Chondrocyte (in vitro differentiated cells): ENCODE measurements around the gene CSNK1G1. TPM values are rescaled to one million over a fixed set of nuclear protein-coding genes. Genes with fewer than 3 reads are reported as not detected.

Experiments used
- DNase-seq: peaks from one replicate; pipeline ENCODE4 v3.0.0; 2021; ENCODE audit warnings: mixed read lengths, low spot score
- H3K27ac Mint-ChIP-seq: one replicate; pipeline ENCODE4 v1.8.0; 2021; ENCODE audit warnings: mild to moderate bottlenecking, moderate library complexity, mixed read lengths; ENCODE audit not compliant: unreplicated experiment
- H3K27me3 Mint-ChIP-seq: 2 replicates; pipeline ENCODE4 v1.8.0; 2021; ENCODE audit warnings: low read depth, mixed read lengths
- H3K36me3 Mint-ChIP-seq: 2 replicates; pipeline ENCODE4 v1.8.0; 2021; ENCODE audit warnings: low read depth, mixed read lengths
- H3K4me1 Mint-ChIP-seq: 2 replicates; pipeline ENCODE4 v1.8.0; 2021; ENCODE audit warnings: low read depth, mild to moderate bottlenecking, mixed read lengths
- H3K4me3 Mint-ChIP-seq: one replicate; pipeline ENCODE4 v1.8.0; 2021; ENCODE audit warnings: mild to moderate bottlenecking, moderate library complexity, mixed read lengths; ENCODE audit not compliant: unreplicated experiment
- H3K9me3 Mint-ChIP-seq: 2 replicates; pipeline ENCODE4 v1.8.0; 2021; ENCODE audit warnings: low read depth, mixed read lengths
- CTCF ChIP-seq: fragments of 200-600 bp; sonication (generic); IDR thresholded peaks from 2 replicates; pipeline ENCODE4 v1.5.0; 2021; ENCODE audit warnings: antibody characterized with exemption, mild to moderate bottlenecking, moderate library complexity
- total RNA-seq: library from RNA; stranded (reverse); gene quantifications from 3 replicates; pipeline ENCODE4 v1.2.1, GENCODE V29; 2021

Gene CSNK1G1
- total RNA-seq, 1 donor from 2014 or later = 20.1 TPM

GRCh38 chr15:64141798-64142512 lies 214.0 kb downstream of the CSNK1G1 start:
- Mint-ChIP-seq H3K27ac (no peak overlapping the region), H3K4me1 (peaks cover 9% of the 10 kb centered on the region), H3K27me3 (no peaks in the 10 kb centered on the region), H3K9me3 (no peaks in the 10 kb centered on the region), H3K4me3 (no peak overlapping the region), H3K36me3 (peaks cover 20% of the 10 kb centered on the region)
- peak; percentile 41 for DNase-seq
- TF ChIP-seq CTCF = no peak

GRCh38 chr15:64138331-64138941 lies 217.5 kb downstream of the CSNK1G1 start:
- no peak overlapping the region for H3K4me3 Mint-ChIP-seq
- no peak for DNase-seq

GRCh38 chr15:64137226-64137833 lies 218.6 kb downstream of the CSNK1G1 start:
- H3K36me3 Mint-ChIP-seq = peaks cover 38% of the 10 kb centered on the region
- H3K27ac Mint-ChIP-seq = no peak overlapping the region
- no peaks in the 10 kb centered on the region for H3K4me1 Mint-ChIP-seq
- no peak for DNase-seq
- TF ChIP-seq CTCF = peak; percentile 7
- no peak overlapping the region for H3K4me3 Mint-ChIP-seq
- H3K9me3 Mint-ChIP-seq = no peaks in the 10 kb centered on the region
- H3K27me3 Mint-ChIP-seq = no peaks in the 10 kb centered on the region

More at GRCh38 chr15:64138331-64138941, 217.5 kb downstream of the CSNK1G1 start:
- Mint-ChIP-seq H3K27me3 (no peaks in the 10 kb centered on the region), H3K9me3 (no peaks in the 10 kb centered on the region), H3K27ac (no peak overlapping the region), H3K4me1 (no peaks in the 10 kb centered on the region), H3K36me3 (peaks cover 32% of the 10 kb centered on the region)
- TF ChIP-seq CTCF = no peak

- no peaks in the 10 kb centered on the region for H3K27me3 Mint-ChIP-seq
- H3K36me3 Mint-ChIP-seq = peaks cover 45% of the 10 kb centered on the region
- no peak for TF ChIP-seq CTCF
- DNase-seq = no peak
- H3K4me3 Mint-ChIP-seq = no peak overlapping the region
- no peaks in the 10 kb centered on the region for H3K4me1 Mint-ChIP-seq
- H3K27ac Mint-ChIP-seq = no peak overlapping the region
- no peaks in the 10 kb centered on the region for H3K9me3 Mint-ChIP-seq
Observed at GRCh38 chr15:64136347-64136746, 219.6 kb downstream of the CSNK1G1 start.

- TF ChIP-seq CTCF = no peak
- H3K4me3 Mint-ChIP-seq = no peak overlapping the region
- peak; percentile 92 for DNase-seq
- no peaks in the 10 kb centered on the region for H3K4me1 Mint-ChIP-seq
- H3K27me3 Mint-ChIP-seq = no peaks in the 10 kb centered on the region
- no peak overlapping the region for H3K27ac Mint-ChIP-seq
- H3K9me3 Mint-ChIP-seq = no peaks in the 10 kb centered on the region
- peaks cover 54% of the 10 kb centered on the region for H3K36me3 Mint-ChIP-seq
Observed at GRCh38 chr15:64134345-64134829, 221.6 kb downstream of the CSNK1G1 start.
